Fibroblast of villous mesenchyme (primary cell): ENCODE data around the gene SPEN. TPM values are rescaled to one million over a fixed set of nuclear protein-coding genes. Genes with fewer than 3 reads are reported as not detected.
A peak's percentile ranks its signal among the peaks of the same experiment; 100 is the strongest.

Experiments
- DNase-seq: peaks from one replicate; pipeline ENCODE4 v3.0.0-alpha.2; 2010; ENCODE audit warnings: low read depth
- H3K4me3 ChIP-seq: 2 replicates; pipeline ENCODE4 v1.5.1; 2011; ENCODE audit warnings: low read depth, mild to moderate bottlenecking, low read length
- total RNA-seq: library from RNA; depleted of rRNA; stranded (reverse); fragments of >200 nt; gene quantifications from 2 replicates; pipeline ENCODE4 v1.2.3, GENCODE V29; 2012
- TF ChIP-seq, protein P1 (sequence below): IDR thresholded peaks from 2 replicates; pipeline ENCODE4 v1.5.1; 2012; ENCODE audit warnings: low read depth, mild to moderate bottlenecking, low read length; ENCODE audit not compliant: insufficient read depth

The SPEN gene
- total RNA-seq, 1 donor: 30.2 TPM

DNA sequence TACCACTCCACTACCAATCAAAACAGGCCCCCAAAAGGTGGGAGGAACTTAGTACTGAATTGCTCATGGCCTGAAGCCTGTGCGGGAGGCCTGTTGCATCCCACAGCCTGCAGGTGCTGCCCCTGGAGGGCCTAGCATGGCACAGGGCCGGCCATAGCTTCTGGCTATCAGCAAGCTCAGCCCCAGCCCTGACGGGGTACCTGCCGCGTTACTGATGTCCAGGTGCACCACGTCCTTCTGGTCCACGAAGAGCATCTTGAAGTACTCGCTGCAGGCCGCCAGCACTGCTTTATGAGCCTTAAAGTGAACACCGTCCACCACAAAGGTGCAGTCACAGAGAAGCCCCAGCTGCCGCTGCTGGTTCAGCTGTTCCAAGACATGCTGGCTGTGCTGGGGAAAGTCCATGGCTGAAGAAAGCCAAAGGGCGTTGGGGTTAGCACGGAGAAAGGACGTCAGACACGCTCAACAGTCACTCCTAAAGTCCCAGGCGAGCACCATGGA lies 100.6 kb downstream of the SPEN start:
- no peak overlapping the region for H3K4me3 ChIP-seq
- TF ChIP-seq, protein P1, sequence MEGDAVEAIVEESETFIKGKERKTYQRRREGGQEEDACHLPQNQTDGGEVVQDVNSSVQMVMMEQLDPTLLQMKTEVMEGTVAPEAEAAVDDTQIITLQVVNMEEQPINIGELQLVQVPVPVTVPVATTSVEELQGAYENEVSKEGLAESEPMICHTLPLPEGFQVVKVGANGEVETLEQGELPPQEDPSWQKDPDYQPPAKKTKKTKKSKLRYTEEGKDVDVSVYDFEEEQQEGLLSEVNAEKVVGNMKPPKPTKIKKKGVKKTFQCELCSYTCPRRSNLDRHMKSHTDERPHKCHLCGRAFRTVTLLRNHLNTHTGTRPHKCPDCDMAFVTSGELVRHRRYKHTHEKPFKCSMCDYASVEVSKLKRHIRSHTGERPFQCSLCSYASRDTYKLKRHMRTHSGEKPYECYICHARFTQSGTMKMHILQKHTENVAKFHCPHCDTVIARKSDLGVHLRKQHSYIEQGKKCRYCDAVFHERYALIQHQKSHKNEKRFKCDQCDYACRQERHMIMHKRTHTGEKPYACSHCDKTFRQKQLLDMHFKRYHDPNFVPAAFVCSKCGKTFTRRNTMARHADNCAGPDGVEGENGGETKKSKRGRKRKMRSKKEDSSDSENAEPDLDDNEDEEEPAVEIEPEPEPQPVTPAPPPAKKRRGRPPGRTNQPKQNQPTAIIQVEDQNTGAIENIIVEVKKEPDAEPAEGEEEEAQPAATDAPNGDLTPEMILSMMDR: no peak
- DNase-seq: no peak

- peak overlapping the region; percentile 37 for H3K4me3 ChIP-seq
- DNase-seq: peak; percentile 98
- TF ChIP-seq, protein P1: no peak
Measured at GRCh38 chr1:15948595-15949452, 101.3 kb downstream of the SPEN start.

- H3K4me3 ChIP-seq: peak overlapping the region; percentile 37
- TF ChIP-seq, protein P1: no peak
- DNase-seq: peak; percentile 98
Measured at GRCh38 chr1:15949453-15950245, 102.1 kb downstream of the SPEN start.

- DNase-seq: no peak
- no peak overlapping the region for H3K4me3 ChIP-seq
- TF ChIP-seq, protein P1: no peak
Measured at GRCh38 chr1:15950302-15950701, 102.8 kb downstream of the SPEN start.

GRCh38 chr1:15950763-15951295 lies 103.3 kb downstream of the SPEN start:
- H3K4me3 ChIP-seq: no peak overlapping the region
- peak; percentile 83 for DNase-seq
- TF ChIP-seq, protein P1: no peak

- H3K4me3 ChIP-seq: peak overlapping the region; percentile 10
- TF ChIP-seq, protein P1: no peak
- peak; percentile 81 for DNase-seq
Measured at GRCh38 chr1:15951341-15952153, 104.0 kb downstream of the SPEN start.
